Stimulated activated CD8-positive, alpha-beta memory T cell treated with anti-CD3 and anti-CD28 coated beads, Interleukin-12 subunit alpha, Interleukin-12 subunit beta, amount 100 ng/mL, for 24 hours (primary cell): ENCODE results near the gene FNDC8.
"Not testable (repeated sequence)": the region's sequence is repeated elsewhere in the genome, so short reads cannot be mapped to it uniquely, and the experiment has no call there.

Source experiments
- DNase-seq: peaks from one replicate; pipeline ENCODE4 v3.0.0-alpha.2; 2020; ENCODE audit errors: extremely low read depth

The FNDC8 gene

GRCh38 chr17:35095741-35096140, 25.7 kb upstream of the FNDC8 start:
- DNase-seq = no peak

GRCh38 chr17:35097776-35098175, 23.6 kb upstream of the FNDC8 start:
- DNase-seq = no peak

- DNase-seq = no peak
These were observed 21.5 kb upstream of the FNDC8 start for GRCh38 chr17:35099908-35100307.

GRCh38 chr17:35101036-35101435, 20.4 kb upstream of the FNDC8 start:
- DNase-seq = no peak

GRCh38 chr17:35101725-35102124, 19.7 kb upstream of the FNDC8 start:
- no peak for DNase-seq

GRCh38 chr17:35103271-35103670, 18.1 kb upstream of the FNDC8 start:
- no peak for DNase-seq

- DNase-seq = no peak
These were observed 16.5 kb upstream of the FNDC8 start for GRCh38 chr17:35104844-35105450.

GRCh38 chr17:35110791-35111190, 10.6 kb upstream of the FNDC8 start:
- DNase-seq = not testable (repeated sequence)

- DNase-seq = no peak
These were observed 4.6 kb upstream of the FNDC8 start for GRCh38 chr17:35116845-35117244.

- no peak for DNase-seq
These were observed 3.4 kb upstream of the FNDC8 start for GRCh38 chr17:35117984-35118383.

GRCh38 chr17:35119370-35120165, 1.8 kb upstream of the FNDC8 start, which contains the start of gene RAD51D:
TSS of gene RAD51D (minus strand) at chr17:35119860. CDS start at chr17:35119613, 247 bp downstream.
- DNase-seq = peak; percentile 46

- no peak for DNase-seq
These were observed 6.5 kb downstream of the FNDC8 start for GRCh38 chr17:35127751-35128514.

- DNase-seq = no peak
These were observed 7.9 kb downstream of the FNDC8 start for GRCh38 chr17:35129154-35129972.

- DNase-seq = no peak
These were observed 8.5 kb downstream of the FNDC8 start for GRCh38 chr17:35129973-35130351.

- DNase-seq = no peak
These were observed 9.0 kb downstream of the FNDC8 start for GRCh38 chr17:35130392-35130791.

- DNase-seq = no peak
These were observed 10.7 kb downstream of the FNDC8 start for GRCh38 chr17:35132099-35132498.

GRCh38 chr17:35132816-35133550, 11.6 kb downstream of the FNDC8 start:
- DNase-seq = no peak

- DNase-seq = no peak
These were observed 13.9 kb downstream of the FNDC8 start for GRCh38 chr17:35135322-35135721.

GRCh38 chr17:35138218-35138617, 16.8 kb downstream of the FNDC8 start:
- DNase-seq = no peak

GRCh38 chr17:35141681-35142466, 20.5 kb downstream of the FNDC8 start, which contains the start of gene NLE1:
TSS of gene NLE1 (minus strand) at chr17:35142303. CDS start at chr17:35142275, 28 bp downstream.
- DNase-seq = peak; percentile 70
